Stimulated activated CD8-positive, alpha-beta memory T cell treated with anti-CD3 and anti-CD28 coated beads, Interleukin-4, amount 100 ng/mL, for 1 hour (primary cell): ENCODE measurements around the gene SHCBP1.
A peak's percentile ranks its signal among the peaks of the same experiment; 100 is the strongest.

ENCODE experiments used
- DNase-seq, 2 donors: peaks; one replicate each; pipeline ENCODE4 v3.0.0-alpha.2; 2020; ENCODE audit warnings: low read depth in 2 of 2, low spot score in 1 of 2

SHCBP1 gene

DNA sequence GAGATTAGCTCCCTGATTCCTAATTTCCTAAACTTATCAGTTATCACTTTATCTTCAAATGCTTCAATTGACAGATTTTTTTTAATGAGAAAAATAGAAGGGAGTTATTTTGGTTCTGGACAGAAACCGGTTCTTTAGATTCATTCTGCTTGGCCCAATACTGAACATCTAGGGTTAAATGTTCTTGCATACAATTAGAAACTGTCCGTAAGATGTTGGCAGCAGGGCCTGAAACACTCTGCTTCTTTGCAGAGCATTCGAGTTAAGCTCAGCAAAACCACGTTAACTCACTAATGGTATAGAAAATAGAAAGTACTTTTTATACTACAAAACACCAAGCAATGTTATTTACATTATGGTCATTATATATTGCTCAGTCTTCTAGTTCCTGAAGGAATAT lies 7.2 kb downstream of the SHCBP1 start:
- DNase-seq, result no peak

- DNase-seq, result no peak
These were observed 7.8 kb downstream of the SHCBP1 start for GRCh38 chr16:46613352-46613751.

DNA sequence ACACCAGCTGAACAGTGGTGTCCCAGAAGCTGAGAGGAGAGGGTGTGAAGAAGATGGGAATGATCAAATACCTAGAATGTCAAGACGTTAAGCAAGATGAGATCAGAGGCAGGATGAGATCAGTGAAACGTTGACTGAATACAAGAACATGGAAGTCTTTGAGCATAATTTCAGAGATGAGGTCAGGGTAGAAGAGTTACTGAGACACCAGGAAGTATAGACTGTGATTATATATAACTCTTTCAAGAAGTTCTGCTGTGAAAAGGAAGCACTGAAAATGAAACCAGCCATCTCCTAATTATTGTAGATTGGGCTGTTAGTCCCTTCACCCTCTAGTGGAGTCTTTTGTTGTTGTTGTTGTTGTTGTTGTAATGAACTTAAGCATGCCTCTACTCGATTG lies 9.1 kb downstream of the SHCBP1 start:
- no peak for DNase-seq

GRCh38 chr16:46607529-46607928 lies 13.7 kb downstream of the SHCBP1 start:
- DNase-seq, result no peak

DNA sequence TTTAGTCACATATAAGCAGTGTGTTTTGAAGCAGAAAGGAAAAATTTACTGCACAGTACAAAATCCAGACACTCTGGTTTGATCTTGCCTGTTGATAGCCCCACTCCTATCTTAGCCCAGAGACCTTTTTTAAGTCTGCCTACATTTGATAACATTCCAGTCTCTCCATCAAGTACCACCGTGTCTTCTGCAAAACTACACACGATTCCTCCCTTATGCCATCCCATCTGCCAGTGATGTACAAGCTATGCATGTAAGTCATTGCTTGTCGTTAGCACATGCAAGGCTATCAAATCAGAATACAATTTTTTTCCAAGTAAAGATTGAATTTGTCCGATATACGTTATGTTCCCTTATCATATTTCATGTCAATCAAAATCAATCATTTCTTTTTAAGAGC lies 14.9 kb downstream of the SHCBP1 start:
- no peak for DNase-seq

GRCh38 chr16:46591257-46591656 lies 29.9 kb downstream of the SHCBP1 start:
- DNase-seq, result no peak

DNA sequence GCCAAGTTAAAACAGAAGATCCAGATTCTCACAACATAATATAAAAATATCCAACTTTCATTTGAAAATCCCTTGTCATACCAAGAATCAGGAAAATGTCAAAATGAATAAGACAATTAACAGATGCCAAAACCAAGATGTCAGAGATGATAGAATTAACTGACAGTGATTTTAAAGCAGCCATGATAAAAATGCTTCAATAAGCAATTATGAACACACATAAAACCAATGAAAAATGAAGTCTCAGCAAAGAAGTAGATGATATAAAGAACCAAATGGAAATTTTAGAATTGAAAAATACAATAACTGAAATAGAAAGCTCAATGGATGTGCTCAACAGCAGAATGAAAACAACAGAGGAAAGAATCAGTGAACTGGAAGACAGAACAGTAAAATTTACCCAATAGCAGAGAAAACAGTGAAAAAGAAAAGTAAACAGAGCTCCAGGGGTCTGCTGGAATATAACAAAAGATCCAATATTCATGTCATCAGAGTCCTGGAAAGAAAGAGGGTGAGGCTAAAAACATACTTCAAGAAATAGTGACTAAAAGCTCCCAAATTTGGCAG lies 35.1 kb downstream of the SHCBP1 start:
- no peak for DNase-seq

DNA sequence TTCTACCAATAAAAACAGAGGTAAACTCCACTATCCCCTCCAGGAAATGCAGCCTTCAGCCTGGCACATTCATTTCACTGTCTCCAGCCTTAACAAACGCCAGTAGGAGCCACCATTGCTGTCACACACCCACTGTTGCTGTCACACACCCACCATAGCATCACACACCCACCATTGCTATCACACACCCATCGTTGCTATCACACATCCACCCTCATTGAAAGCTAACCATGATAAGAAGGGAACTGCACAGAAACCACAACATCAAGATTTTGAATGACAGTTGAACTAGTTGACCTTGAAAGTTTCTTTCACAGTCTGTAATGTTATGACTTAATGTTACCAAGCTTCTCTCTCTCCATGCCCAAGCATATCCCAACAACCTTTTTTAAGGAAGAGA lies 38.1 kb downstream of the SHCBP1 start:
- DNase-seq, result no peak

DNA sequence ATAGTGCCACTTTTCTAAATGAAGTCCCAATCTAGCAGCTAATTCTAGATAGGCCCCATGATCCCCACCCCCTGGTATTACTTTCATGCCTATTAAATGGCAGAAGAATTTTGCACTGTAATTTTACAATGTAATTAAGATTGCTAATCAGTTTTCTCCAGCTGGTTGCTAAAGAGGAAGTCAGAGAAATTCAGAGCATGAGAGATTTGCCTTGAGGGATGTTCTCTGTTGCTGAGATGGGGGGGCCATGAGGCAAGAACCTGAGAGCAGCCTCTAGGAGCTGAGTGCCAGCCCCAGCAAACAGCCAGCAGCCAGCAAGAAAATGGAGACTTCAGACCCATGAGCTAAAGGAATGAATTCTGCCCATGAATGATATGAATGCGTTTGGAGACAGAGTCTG lies 38.9 kb downstream of the SHCBP1 start:
- DNase-seq, result no peak

DNA sequence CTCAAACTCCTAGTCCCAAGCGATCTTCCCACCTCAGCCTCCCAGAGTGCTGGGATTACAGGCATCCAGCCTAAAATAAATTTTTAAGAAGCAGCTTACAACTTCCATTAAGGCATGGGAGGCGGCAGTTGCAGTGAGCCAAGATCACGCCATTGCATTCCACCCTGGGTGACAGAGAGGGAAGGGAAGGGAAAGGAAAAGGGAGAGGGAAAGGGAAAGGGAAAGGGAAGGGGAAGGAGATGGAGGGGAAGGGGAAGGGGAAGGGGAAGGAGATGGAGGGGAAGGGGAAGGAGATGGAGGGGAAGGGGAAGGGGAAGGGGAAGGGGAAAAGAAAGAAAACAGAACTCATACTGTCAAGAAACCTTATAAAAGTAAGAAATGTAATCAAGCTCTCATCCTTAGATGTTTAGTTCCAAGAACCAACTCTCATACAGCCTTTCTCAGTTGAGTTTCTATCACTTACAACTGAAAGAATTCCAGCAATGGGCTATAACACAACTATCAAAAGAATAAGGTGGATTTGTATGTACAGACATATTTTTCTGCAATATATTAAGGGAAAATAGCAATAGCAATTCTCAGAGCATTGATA lies 43.1 kb downstream of the SHCBP1 start:
- no peak for DNase-seq

DNA sequence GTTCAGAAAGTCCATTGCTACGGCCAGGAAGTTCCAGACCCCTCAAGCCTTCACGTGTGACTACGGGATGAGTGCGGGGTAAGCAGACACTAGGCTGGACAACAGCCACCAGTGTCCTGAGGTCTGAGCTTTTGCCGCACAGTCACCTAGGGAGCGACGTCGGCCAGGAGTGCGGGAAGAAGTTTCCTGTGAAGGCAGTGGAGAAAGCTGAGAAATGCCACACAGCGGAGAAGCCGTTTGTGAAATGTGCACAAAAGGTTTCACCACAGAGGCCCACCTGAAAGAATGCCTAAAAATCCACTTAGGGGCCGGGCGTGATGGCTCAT lies 47.4 kb downstream of the SHCBP1 start:
- DNase-seq, result no peak

GRCh38 chr16:46573008-46573833 lies 48.0 kb downstream of the SHCBP1 start:
- no peak for DNase-seq

- no peak for DNase-seq
These were observed 51.9 kb downstream of the SHCBP1 start for GRCh38 chr16:46569231-46569735.

DNA sequence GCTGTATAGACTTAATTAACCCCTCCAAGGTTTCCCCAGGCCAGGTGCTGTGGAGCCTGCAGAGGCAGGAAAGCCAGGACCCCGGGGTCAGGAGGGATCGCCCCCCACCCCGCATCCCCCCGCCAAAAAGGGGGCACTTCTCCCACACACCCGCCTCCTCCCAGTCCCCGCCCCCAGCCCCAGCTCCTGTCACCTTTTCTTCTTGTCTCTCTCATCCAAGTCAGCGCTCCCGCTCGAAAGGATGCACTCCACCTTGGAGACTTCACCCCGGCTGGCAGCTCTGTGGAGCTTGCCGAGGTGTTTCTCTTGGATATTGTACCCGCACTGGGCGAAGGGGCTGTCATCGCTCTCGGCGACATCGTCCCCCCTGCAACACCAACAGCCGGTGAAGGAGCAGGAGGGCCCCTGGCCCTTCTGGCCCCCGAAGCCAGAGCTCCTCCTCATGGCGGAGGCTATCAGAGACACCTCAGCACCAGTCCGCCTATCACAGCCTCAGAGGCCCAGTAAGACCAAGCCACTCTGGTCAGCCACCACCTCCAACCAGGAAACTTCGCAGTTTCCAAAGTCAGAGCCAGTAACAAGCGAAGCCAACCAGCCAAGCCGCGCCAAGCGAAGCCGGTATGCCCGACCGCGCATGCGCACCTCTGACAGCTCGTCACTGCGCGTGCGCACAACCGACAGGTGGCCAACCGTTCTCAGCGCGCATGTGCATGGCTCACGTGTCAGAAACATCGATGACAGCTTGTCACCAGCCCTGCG lies 52.5 kb downstream of the SHCBP1 start:
- DNase-seq, result no peak

DNA sequence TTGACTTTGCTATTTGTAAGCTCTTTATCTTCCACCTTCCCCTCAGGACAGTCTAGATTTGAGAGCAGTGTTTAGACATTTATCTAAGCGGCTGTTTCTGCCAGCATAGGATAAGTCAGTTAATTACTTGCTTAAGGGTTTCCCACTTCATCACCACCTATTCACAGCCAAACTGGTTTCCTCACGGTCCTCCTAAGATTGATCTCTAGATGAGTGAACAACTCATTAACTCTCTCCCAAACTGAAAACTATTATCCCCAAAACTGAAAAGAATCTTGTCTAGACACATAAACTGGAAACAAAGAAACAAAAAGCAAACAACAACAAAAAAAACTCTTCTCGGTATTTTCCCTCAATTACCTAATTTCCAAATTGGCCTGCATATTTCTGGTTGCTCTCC lies 58.2 kb downstream of the SHCBP1 start:
- DNase-seq, result no peak

DNA sequence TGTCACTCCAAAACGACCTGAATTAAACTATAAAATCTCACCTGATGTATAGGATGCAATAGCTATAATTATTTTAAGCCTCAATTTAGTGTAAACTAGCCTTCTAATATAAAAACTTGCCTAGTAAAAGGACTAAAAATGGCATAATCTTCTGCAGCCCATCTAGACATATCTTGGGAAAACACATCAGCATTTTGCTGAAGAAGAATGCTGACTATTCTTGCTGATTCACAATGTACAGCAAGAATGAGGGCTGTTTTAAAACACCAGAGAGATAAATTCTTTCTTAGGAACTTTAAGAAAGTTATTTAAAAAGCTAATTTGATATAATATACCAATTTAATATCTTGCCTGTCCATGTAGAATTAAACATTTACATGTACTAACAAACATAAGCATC lies 63.2 kb downstream of the SHCBP1 start:
- no peak for DNase-seq

- no peak for DNase-seq
These were observed 65.2 kb downstream of the SHCBP1 start for GRCh38 chr16:46555951-46556350.

GRCh38 chr16:46554435-46554834 lies 66.7 kb downstream of the SHCBP1 start:
- DNase-seq, result peak in 1 of 2 donors; percentile 28

DNA sequence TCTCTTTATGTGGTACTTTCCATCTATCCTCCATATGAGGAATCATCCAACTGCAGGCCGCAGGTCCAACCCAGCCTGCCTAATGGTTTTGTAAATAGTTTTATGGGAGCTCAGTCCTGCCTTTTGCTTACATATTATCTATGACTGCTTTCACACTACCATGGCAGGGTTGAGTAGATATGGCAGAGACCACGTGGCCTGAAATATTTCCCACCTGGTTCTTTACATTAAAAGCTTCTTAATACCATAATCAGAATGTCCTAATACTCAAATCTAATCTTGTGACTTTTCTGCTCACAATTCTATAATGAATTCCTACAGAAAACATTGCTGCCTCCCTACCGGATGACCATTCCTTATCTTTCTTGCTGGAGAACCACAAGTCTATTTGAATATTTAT lies 71.7 kb downstream of the SHCBP1 start:
- no peak for DNase-seq
